UCSD-AML1 (cell line): ENCODE measurements around the gene GIGYF1.
"Not testable (repeated sequence)": the region's sequence is repeated elsewhere in the genome, so short reads cannot be mapped to it uniquely, and the experiment has no call there.

Experiments used
- DNase-seq: peaks from one replicate; lab custom pipeline; 2025; ENCODE audit not compliant: unreplicated experiment; lab: John Stamatoyannopoulos, UW

The GIGYF1 gene

DNA sequence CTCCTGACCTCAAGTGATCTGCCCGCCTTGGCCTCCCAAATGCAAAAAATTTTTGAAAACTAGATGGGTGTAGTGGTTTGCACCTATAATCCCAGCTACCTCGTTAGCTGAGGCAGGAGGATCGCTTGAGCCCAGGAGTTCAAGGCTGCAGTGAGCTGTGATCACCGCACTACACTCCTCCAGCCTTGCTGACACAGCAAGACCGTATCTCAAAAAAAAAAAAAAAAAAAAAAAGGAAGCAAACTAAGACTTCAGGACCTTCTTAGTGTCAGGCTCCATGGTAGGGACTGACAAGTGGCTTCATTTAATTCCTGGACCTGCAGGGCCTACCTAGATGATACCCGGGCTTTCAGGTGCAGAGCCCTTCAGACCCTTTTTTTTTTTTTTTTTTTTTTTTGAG, 14.3 kb upstream of the GIGYF1 start:
- no peak for DNase-seq

- no peak for DNase-seq
These were observed 12.7 kb upstream of the GIGYF1 start for GRCh38 chr7:100706672-100707311.

DNA sequence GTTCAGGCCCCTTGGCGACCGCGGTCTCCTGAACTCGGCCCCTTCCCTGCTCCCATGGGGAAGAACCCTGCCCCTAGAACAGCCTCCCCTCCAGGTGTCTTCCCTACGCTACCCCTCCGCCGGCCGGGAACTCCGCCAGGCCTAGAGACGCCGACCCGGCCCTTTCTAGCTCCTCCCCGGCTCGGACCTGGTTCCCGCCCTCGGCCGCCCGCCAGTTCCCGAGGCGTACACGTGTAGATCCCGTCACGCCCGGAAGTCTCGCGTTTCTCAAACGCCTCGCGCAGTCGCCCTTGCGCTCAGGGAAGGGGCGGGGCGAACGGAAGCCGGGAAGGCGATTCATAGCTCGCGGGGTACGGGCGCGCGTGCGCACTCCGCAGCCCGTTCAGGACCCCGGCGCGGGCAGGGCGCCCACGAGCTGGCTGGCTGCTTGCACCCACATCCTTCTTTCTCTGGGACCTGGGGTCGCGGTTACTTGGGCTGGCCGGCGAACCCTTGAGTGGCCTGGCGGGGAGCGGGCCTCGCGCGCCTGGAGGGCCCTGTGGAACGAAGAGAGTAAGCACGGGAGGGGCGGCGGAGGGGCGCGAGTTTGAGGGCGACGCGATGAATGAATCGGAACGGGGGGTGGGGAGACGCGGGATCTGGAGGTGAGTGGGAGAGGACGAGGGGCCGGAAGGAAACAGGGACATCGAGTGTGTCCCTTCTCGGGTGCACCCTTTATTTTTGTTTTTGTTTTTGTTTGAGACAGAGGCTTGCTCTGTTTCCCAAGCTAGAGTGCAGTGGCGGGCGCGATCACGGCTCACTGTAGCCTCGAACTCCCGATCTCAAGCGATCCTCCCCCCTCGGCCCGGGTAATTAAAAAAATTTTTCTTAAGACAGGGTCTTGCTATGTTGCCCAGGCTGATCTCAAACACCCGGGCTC, 12.0 kb upstream of the GIGYF1 start, which contains the start of gene POP7:
Gene POP7 (plus strand): TSS at position 369 of the 919 bp plus-strand sequence. CDS start 710 bp downstream, outside the sequence.
- DNase-seq, result peak; percentile 91

- peak; percentile 55 for DNase-seq
These were observed 11.3 kb upstream of the GIGYF1 start for GRCh38 chr7:100705320-100705752.

GRCh38 chr7:100701089-100701488, 7.0 kb upstream of the GIGYF1 start:
- not testable (repeated sequence) for DNase-seq

DNA sequence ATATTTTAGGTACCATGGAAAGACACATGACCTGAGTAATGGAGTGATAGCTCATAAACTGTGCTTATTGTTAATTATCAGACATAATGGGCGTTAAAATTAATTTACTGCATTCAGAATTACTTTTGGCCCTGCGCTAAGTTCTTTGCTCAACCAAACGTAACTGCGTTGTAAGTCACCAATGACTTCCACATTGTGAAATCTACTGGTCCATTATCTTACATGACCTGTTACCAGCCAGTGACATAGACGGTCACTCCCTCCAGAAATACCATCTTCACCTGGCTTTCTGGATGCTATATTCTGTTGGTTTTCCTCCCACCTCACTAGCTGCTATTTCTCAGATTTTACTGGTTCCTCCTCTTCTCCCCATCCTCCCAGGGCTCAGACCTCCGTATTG, 5.0 kb upstream of the GIGYF1 start:
- no peak for DNase-seq

DNA sequence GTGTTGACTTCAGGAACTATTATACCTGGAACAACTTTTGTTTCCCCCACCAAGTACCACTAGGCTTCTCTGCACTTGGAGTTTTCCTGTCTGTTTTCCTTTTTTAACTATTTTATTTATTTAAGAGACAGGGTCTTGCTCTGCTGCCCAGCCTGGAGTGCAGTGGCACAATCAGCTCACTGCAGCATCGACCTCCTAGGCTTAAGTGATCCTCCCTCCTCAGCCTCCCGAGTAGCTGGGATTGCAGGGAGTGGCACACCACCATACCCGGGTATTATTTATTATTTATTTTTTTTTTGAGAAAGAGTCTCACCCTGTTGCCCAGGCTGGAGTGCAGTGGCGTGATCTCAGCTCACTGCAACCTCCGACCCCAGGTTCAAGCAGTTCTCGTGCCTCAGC, 2.1 kb upstream of the GIGYF1 start:
- DNase-seq, result no peak

- no peak for DNase-seq
These were observed 545 bp downstream of the GIGYF1 start for GRCh38 chr7:100693312-100694097.

GRCh38 chr7:100692578-100692961, 1.5 kb downstream of the GIGYF1 start:
- DNase-seq, result no peak

DNA sequence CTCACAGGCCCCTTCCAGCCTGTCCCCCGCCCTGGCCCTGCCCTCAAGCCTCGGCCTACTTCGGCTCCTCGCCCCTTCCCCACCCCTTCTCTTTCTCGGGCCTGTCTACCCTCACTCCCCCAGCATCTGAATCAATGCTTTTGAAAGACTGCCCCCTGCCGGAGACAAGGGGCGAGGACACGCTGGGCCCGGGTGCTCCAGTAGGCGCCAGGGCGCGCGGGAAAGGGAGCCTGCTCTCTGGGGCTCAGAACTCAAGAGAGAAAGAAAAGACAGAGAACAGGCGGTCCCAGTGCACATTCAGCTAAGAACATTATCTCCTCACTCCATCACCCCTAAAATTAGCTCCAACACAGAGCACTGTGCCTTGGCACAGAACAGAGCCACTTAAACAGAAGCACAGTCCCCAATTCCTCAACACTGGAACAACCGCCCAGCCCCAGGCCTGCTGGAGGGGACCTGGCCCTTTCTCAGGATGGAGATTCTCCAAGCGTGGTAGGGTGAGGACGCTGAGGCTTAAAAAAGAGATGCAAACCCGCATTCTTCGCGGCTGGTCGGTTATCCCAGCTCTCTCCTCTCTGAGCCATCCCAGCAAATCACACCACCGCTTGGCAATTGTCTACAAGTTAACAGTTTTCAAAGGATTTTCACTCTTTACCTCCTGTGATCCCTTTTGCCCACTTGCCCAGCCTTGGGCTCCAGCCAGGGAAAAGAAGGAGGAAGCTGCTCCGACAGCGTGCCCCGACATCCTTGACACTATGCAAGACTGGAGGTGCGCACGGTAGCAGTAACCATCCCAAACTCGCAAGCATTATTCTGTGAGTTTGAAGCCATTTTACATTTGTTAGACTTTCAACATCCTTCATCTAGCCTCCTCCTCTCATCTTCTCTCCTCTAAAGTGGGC, 2.1 kb downstream of the GIGYF1 start:
- peak; percentile 54 for DNase-seq

DNA sequence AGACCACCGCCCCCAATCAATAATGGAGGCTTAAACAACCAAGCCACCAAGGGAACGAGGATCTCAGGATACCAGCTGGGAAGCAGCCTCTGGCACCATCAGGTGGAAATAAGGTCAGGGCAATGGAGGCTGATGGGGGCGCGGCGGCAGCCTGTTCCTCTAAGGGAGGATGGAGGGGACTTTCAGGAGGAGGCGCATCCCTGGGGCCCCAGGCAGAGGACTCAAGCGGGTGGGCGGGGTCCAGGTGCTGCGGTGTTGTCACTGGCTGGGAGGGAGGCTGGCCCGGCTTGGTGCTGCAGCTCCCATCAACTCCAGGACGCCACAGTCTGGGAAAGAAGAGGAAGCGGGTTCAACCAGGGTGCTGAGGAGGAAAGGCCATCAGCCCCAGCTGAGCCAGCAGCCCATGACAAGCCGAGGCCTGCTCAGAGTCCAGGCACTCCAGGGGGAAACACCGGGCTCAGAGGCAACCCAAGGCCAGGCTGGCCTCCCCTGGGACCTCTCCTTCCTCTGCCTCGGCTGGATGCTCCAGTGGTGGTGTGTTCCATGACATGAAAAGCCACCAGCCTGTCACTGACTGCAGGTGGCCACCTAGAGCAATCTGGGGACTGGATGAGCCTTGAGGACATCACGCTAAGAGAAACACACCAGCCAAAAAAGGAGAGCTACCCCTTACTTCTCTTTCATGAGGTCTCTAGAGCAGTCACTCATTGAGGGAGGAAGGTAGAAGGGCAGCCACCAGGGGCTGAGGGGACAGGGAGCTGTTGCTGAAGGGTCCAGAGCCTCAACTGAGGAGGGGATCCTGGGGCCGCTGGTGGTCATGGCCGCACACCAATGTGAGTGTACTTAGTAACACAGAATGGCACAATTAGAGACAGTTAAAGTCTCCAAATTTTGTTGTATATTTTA, 4.6 kb downstream of the GIGYF1 start:
- DNase-seq, result no peak

DNA sequence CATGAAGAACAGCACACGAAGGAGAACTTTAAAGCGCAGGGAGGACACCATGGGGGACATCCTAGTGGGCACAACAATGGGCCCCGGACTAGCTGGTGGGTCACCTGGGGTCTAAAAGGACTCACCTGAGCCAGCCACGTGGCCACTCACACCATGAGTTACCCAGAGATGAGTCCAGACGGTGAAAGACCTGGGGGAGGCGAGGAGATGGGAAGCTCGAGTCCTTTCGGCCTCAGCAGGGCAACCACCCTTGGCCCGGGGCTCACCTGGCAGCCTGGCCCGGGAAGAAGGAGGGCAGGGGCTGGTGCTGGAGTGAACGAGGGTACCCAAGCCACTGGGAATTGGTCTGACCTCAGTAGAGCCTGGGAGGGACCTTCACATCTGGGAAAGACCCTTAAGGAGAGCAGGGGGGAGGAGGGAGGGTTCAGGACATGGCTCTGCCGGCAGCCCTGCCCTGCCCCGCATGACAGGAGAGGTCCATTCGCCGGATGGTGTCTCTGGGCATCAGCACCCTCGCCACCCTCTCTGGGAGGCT, 5.7 kb downstream of the GIGYF1 start:
- DNase-seq, result no peak

DNA sequence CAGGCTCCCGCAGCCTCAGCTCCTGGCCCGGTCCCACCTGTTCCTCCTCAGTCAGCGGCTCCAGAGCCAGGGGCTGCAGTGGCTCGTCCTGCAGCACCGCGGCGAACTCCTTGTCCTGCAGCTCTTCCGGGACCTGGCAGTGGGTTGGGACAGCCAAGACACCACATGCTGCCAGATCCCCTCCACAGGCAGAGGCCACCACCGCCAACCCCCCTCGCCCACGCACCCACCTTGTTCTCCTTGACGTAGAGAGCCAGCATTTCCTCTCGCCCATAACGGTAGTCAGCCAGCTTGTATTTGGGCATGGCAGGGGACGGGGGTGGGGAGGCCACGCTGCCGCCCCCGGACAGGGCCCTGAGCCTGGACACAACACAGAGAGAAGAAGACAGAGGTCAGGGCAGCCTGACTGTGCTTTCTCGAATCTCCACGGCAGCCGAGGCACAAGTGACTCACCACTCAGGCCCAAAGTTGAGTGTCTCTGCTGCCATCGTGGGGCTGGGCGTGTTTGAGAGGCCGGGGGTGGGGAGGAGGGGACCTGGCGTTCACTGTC, 6.2 kb downstream of the GIGYF1 start:
- no peak for DNase-seq

- no peak for DNase-seq
These were observed 6.8 kb downstream of the GIGYF1 start for GRCh38 chr7:100687261-100687660.

GRCh38 chr7:100686822-100687211, 7.2 kb downstream of the GIGYF1 start:
- DNase-seq, result no peak

GRCh38 chr7:100686201-100686821, 7.7 kb downstream of the GIGYF1 start:
- no peak for DNase-seq

GRCh38 chr7:100685631-100686145, 8.4 kb downstream of the GIGYF1 start:
- no peak for DNase-seq

GRCh38 chr7:100685049-100685605, 8.9 kb downstream of the GIGYF1 start:
- no peak for DNase-seq
